Measurements from ENCODE around the gene ADGRG2.
"Not testable (repeated sequence)": the region's sequence is repeated elsewhere in the genome, so short reads cannot be mapped to it uniquely, and the experiment has no call there.

DNA sequence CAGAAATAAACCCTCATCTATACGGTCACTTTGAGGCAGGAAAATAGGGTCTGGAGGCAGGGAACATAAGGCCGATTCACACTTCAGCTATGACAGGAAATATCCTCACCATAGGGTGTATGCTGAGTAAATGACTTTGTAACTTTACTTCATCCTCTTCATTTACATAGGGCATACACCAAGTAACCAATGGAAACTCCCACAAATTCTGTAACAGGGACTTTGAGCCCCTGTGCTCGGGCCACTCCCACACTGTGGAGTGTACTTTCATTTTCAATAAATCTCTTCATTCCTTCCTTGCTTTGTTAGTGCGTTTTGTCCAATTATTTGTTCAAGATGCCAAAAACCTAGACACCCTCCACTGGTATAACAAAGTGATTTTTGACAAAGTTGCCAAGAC lies 55.3 kb downstream of the ADGRG2 start:
- TF ChIP-seq POLR2A (IDR thresholded peaks at IDR 0.05), result not testable (repeated sequence)
- TF ChIP-seq, protein P1, sequence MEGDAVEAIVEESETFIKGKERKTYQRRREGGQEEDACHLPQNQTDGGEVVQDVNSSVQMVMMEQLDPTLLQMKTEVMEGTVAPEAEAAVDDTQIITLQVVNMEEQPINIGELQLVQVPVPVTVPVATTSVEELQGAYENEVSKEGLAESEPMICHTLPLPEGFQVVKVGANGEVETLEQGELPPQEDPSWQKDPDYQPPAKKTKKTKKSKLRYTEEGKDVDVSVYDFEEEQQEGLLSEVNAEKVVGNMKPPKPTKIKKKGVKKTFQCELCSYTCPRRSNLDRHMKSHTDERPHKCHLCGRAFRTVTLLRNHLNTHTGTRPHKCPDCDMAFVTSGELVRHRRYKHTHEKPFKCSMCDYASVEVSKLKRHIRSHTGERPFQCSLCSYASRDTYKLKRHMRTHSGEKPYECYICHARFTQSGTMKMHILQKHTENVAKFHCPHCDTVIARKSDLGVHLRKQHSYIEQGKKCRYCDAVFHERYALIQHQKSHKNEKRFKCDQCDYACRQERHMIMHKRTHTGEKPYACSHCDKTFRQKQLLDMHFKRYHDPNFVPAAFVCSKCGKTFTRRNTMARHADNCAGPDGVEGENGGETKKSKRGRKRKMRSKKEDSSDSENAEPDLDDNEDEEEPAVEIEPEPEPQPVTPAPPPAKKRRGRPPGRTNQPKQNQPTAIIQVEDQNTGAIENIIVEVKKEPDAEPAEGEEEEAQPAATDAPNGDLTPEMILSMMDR (IDR thresholded peaks at IDR 0.05 in 4 of 5, conservative IDR thresholded peaks at IDR 0.05 in 1 of 5), result not testable (repeated sequence)
